Stimulated activated CD8-positive, alpha-beta memory T cell treated with anti-CD3 and anti-CD28 coated beads, Interleukin-4, amount 100 ng/mL, for 1 hour (primary cell): ENCODE data around the gene DTWD1.
"Not testable (repeated sequence)": the region's sequence is repeated elsewhere in the genome, so short reads cannot be mapped to it uniquely, and the experiment has no call there.

ENCODE experiments used
- DNase-seq, 2 donors: peaks; one replicate each; pipeline ENCODE4 v3.0.0-alpha.2; 2020; ENCODE audit warnings: low read depth in 2 of 2, low spot score in 1 of 2

The DTWD1 gene

GRCh38 chr15:49620658-49621368, at the start of gene DTWD1, which contains the start of gene FAM227B:
DTWD1 (plus strand) TSS chr15:49621048; CDS start chr15:49625168, 4,120 bp downstream.
FAM227B (minus strand) TSS chr15:49620818; CDS start chr15:49615171, 5,647 bp downstream.
- DNase-seq, result peak; percentile 85 to 86

- no peak for DNase-seq
Measured at GRCh38 chr15:49573421-49573820, 47.4 kb upstream of the DTWD1 start.

- DNase-seq, result no peak
Measured at GRCh38 chr15:49589030-49589429, 31.8 kb upstream of the DTWD1 start.

GRCh38 chr15:49592829-49593316, 28.0 kb upstream of the DTWD1 start:
- DNase-seq, result not testable (repeated sequence)

GRCh38 chr15:49604625-49605409, 16.0 kb upstream of the DTWD1 start:
- DNase-seq, result no peak

GRCh38 chr15:49605588-49605987, 15.3 kb upstream of the DTWD1 start:
- no peak for DNase-seq

GRCh38 chr15:49606594-49606993, 14.3 kb upstream of the DTWD1 start:
- no peak for DNase-seq

GRCh38 chr15:49610157-49610918, 10.5 kb upstream of the DTWD1 start:
- no peak for DNase-seq

GRCh38 chr15:49612240-49612639, 8.6 kb upstream of the DTWD1 start:
- DNase-seq, result not testable (repeated sequence)

GRCh38 chr15:49619226-49619625, 1.6 kb upstream of the DTWD1 start:
- DNase-seq, result no peak

- no peak for DNase-seq
Measured at GRCh38 chr15:49620199-49620598, 649 bp upstream of the DTWD1 start.

- DNase-seq, result no peak
Measured at GRCh38 chr15:49621401-49621811, 558 bp downstream of the DTWD1 start.

- DNase-seq, result no peak
Measured at GRCh38 chr15:49621887-49622286, 1.0 kb downstream of the DTWD1 start.

- DNase-seq, result no peak
Measured at GRCh38 chr15:49622561-49622960, 1.7 kb downstream of the DTWD1 start.

GRCh38 chr15:49624056-49624455, 3.2 kb downstream of the DTWD1 start:
- DNase-seq, result no peak

- DNase-seq, result no peak
Measured at GRCh38 chr15:49625460-49626036, 4.7 kb downstream of the DTWD1 start.

GRCh38 chr15:49627407-49627877, 6.6 kb downstream of the DTWD1 start:
- DNase-seq, result no peak

- no peak for DNase-seq
Measured at GRCh38 chr15:49628379-49628778, 7.5 kb downstream of the DTWD1 start.

GRCh38 chr15:49637857-49638256, 17.0 kb downstream of the DTWD1 start:
- no peak for DNase-seq

GRCh38 chr15:49644364-49644794, 23.5 kb downstream of the DTWD1 start:
- no peak for DNase-seq

- no peak for DNase-seq
Measured at GRCh38 chr15:49645277-49645676, 24.4 kb downstream of the DTWD1 start.
